Jurkat, Clone E6-1 (cell line): Measurements from ENCODE around the gene MUC2.

Source experiments
- DNase-seq: peaks from one replicate; pipeline ENCODE4 v3.0.0-alpha.2; 2011; ENCODE audit warnings: low read depth, low spot score
- H3K4me3 ChIP-seq: 2 replicates; pipeline ENCODE4 v1.5.1; 2011; ENCODE audit warnings: mild to moderate bottlenecking, low read length, control low read depth, moderate library complexity

The MUC2 gene

GRCh38 chr11:1035577-1036283, 38.9 kb upstream of the MUC2 start:
- H3K4me3 ChIP-seq, result no peak overlapping the region
- DNase-seq, result no peak

GRCh38 chr11:1036303-1036923, 38.3 kb upstream of the MUC2 start, which contains the start of gene MUC6:
Gene MUC6 (minus strand): TSS chr11:1036718. CDS start chr11:1036655, 63 bp downstream.
- DNase-seq, result no peak
- H3K4me3 ChIP-seq, result no peak within 1 kb of the TSS

- DNase-seq, result no peak
- no peak overlapping the region for H3K4me3 ChIP-seq
Measured at GRCh38 chr11:1036931-1037330, 37.7 kb upstream of the MUC2 start.

- no peak for DNase-seq
- H3K4me3 ChIP-seq, result no peak overlapping the region
Measured at GRCh38 chr11:1037506-1038055, 37.1 kb upstream of the MUC2 start.

- DNase-seq, result no peak
- no peak overlapping the region for H3K4me3 ChIP-seq
Measured at GRCh38 chr11:1038361-1038760, 36.3 kb upstream of the MUC2 start.

- DNase-seq, result no peak
Measured at GRCh38 chr11:1038921-1039320, 35.8 kb upstream of the MUC2 start.

GRCh38 chr11:1039481-1040427, 34.9 kb upstream of the MUC2 start:
- H3K4me3 ChIP-seq, result no peak overlapping the region
- DNase-seq, result no peak

More at GRCh38 chr11:1038921-1039320, 35.8 kb upstream of the MUC2 start:
- no peak overlapping the region for H3K4me3 ChIP-seq

GRCh38 chr11:1040428-1041148, 34.1 kb upstream of the MUC2 start:
- no peak for DNase-seq
- no peak overlapping the region for H3K4me3 ChIP-seq

GRCh38 chr11:1041149-1041467, 33.6 kb upstream of the MUC2 start:
- no peak for DNase-seq
- no peak overlapping the region for H3K4me3 ChIP-seq

GRCh38 chr11:1041471-1041870, 33.2 kb upstream of the MUC2 start:
- DNase-seq, result no peak
- no peak overlapping the region for H3K4me3 ChIP-seq

GRCh38 chr11:1041936-1042608, 32.6 kb upstream of the MUC2 start:
- DNase-seq, result no peak
- no peak overlapping the region for H3K4me3 ChIP-seq

- H3K4me3 ChIP-seq, result no peak overlapping the region
- no peak for DNase-seq
Measured at GRCh38 chr11:1042626-1043562, 31.8 kb upstream of the MUC2 start.

GRCh38 chr11:1043563-1044096, 31.0 kb upstream of the MUC2 start:
- no peak overlapping the region for H3K4me3 ChIP-seq
- DNase-seq, result no peak

- DNase-seq, result no peak
- H3K4me3 ChIP-seq, result no peak overlapping the region
Measured at GRCh38 chr11:1044160-1044559, 30.5 kb upstream of the MUC2 start.

GRCh38 chr11:1047595-1048156, 27.0 kb upstream of the MUC2 start:
- DNase-seq, result no peak
- H3K4me3 ChIP-seq, result no peak overlapping the region

GRCh38 chr11:1048375-1049070, 26.2 kb upstream of the MUC2 start:
- no peak overlapping the region for H3K4me3 ChIP-seq
- DNase-seq, result no peak

GRCh38 chr11:1049071-1049405, 25.6 kb upstream of the MUC2 start:
- no peak for DNase-seq
- no peak overlapping the region for H3K4me3 ChIP-seq
